AG04450 (cell line): ENCODE measurements around the gene DTX4. TPM values are rescaled to one million over a fixed set of nuclear protein-coding genes. Genes with fewer than 3 reads are reported as not detected.
A peak's percentile ranks its signal among the peaks of the same experiment; 100 is the strongest.

Experiments used
- CTCF ChIA-PET: fragments of 300-600, 350-600 bp; formaldehyde crosslinking; extraction: SDS; loops from one replicate; lab custom pipeline; 2022; ENCODE audit warnings: antibody characterized with exemption, inconsistent platforms; lab: Charles Lee
- POLR2A ChIA-PET: fragments of 350-600 bp; formaldehyde crosslinking; extraction: SDS; loops from one replicate; lab custom pipeline; 2021; ENCODE audit warnings: antibody characterized with exemption, inconsistent platforms; lab: Yijun Ruan, JAX
- DNase-seq: peaks from one replicate; pipeline ENCODE4 v3.0.0-alpha.2; 2011; ENCODE audit warnings: low read depth, low spot score
- H3K27ac ChIP-seq: one replicate; pipeline ENCODE4 v1.5.1; 2012; ENCODE audit warnings: low read depth, low read length, control low read depth
- H3K27me3 ChIP-seq: one replicate; pipeline ENCODE4 v1.6.0; 2012; ENCODE audit warnings: low read length; ENCODE audit not compliant: control insufficient read depth, insufficient read depth
- H3K4me3 ChIP-seq: 2 replicates; pipeline ENCODE4 v1.5.1; 2011; ENCODE audit warnings: mild to moderate bottlenecking, low read depth, low read length, control low read depth
- H3K9me3 ChIP-seq: 2 replicates; pipeline ENCODE4 v1.5.1; 2012; ENCODE audit warnings: low read length; ENCODE audit not compliant: control insufficient read depth, insufficient read depth
- polyA plus RNA-seq: library from polyadenylated mRNA; depleted of rRNA; stranded (reverse); fragments of >200 nt; gene quantifications from 2 replicates; pipeline ENCODE4 v1.2.3, GENCODE V29; 2011
- TF ChIP-seq, protein P1 (sequence below): IDR thresholded peaks from 2 replicates; pipeline ENCODE4 v1.5.1; 2011; ENCODE audit warnings: low read depth, low read length, control low read depth, inconsistent platforms

The DTX4 gene
- polyA plus RNA-seq, 1 experiment: 1.4 TPM

DNA sequence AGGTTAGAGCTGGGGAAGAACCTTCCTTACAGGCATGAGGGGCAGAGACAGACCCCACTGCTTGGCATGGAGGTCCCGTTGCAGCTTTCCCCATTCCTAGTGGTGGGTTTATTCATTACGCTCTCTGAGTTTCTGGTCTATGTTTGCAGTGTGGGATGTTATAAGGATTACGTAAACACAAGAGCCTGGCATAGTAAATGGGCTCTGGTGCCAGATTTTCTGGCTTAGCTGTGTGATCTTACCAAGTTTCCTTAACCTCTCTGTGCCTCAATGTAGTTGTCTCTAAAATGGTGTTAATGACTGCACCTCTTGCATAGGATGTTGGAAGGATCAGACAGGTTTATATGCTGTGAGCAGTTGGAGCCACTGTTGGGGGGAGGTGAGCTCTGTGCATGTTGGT lies 15.1 kb downstream of the DTX4 start:
- ChIA-PET POLR2A (interaction anchor here (1.2 to 1.4 kb wide), 2 partner anchors 11 to 15 kb away, joined by 5 to 8 read pairs; partner anchors contain the start of gene DTX4), CTCF (interaction anchor here (1.0 to 9.9 kb wide), 10 partner anchors 9 to 384 kb away, joined by 3 to 151 read pairs (median 14); partner anchors contain the start of gene DTX4)
- Histone ChIP-seq H3K4me3 (no peak overlapping the region), H3K9me3 (no peaks in the 10 kb centered on the region), H3K27me3 (no peaks in the 10 kb centered on the region), H3K27ac (no peak overlapping the region)
- DNase-seq: no peak
- TF ChIP-seq, protein P1, sequence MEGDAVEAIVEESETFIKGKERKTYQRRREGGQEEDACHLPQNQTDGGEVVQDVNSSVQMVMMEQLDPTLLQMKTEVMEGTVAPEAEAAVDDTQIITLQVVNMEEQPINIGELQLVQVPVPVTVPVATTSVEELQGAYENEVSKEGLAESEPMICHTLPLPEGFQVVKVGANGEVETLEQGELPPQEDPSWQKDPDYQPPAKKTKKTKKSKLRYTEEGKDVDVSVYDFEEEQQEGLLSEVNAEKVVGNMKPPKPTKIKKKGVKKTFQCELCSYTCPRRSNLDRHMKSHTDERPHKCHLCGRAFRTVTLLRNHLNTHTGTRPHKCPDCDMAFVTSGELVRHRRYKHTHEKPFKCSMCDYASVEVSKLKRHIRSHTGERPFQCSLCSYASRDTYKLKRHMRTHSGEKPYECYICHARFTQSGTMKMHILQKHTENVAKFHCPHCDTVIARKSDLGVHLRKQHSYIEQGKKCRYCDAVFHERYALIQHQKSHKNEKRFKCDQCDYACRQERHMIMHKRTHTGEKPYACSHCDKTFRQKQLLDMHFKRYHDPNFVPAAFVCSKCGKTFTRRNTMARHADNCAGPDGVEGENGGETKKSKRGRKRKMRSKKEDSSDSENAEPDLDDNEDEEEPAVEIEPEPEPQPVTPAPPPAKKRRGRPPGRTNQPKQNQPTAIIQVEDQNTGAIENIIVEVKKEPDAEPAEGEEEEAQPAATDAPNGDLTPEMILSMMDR: no peak

DNA sequence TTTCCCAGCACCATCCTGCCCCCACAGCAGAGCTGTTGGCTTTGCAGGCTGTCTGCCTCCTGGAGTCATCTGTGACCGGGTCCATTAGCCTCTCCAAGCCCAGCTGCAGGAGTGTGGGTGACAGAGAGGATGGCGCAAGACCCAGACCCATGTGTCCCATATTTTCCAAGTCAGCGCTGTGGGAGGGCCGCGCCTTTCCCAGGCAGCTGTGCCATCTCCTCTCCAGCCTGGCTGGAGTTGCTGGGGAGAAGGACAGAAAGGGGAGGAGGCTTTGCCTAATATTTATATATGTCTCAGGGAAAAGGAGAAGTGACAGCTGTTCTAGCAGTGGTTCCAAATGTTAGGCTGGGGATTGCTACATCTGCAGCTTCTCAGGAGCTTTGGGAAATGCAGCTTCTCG lies 15.7 kb downstream of the DTX4 start:
- peak; percentile 16 for DNase-seq
- TF ChIP-seq, protein P1: no peak
- H3K27me3 ChIP-seq: no peaks in the 10 kb centered on the region
- POLR2A ChIA-PET: interaction anchor here (0.8 to 1.4 kb wide), 3 partner anchors 11 to 429 kb away, joined by 3 to 8 read pairs (median 5); partner anchors contain the start of gene DTX4
- no peaks in the 10 kb centered on the region for H3K9me3 ChIP-seq
- H3K4me3 ChIP-seq: no peak overlapping the region
- H3K27ac ChIP-seq: no peak overlapping the region
- CTCF ChIA-PET: interaction anchor here (1.2 to 9.9 kb wide), 6 partner anchors 11 to 52 kb away, joined by 4 to 151 read pairs (median 26); partner anchors contain the start of gene DTX4

DNA sequence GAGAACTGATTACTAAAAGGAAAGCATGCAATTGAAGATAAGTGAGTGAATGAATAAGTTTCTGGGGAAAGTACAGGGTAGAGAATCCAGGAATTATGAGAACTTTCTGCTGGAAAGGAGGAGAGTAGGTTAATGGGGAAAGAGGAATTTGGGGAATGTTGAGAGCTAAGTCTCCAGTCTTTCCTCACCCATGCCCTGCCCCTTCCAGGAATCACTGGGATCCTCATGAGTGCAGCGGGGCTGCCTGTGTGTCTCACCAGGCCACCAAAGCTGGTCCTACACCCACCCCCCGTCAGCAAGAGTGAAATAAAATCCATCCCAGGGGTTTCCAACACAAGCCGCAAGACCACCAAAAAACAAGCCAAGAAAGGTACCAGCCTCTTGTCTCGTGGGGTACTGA lies 17.0 kb downstream of the DTX4 start:
- DNase-seq: no peak
- no peaks in the 10 kb centered on the region for H3K9me3 ChIP-seq
- H3K27ac ChIP-seq: peak overlapping the region; percentile 13
- ChIA-PET POLR2A (no interaction called here), CTCF (interaction anchor here (4.7 to 9.9 kb wide), 2 partner anchors 16 to 31 kb away, joined by 17 to 151 read pairs; partner anchors contain the start of gene DTX4)
- no peaks in the 10 kb centered on the region for H3K27me3 ChIP-seq
- TF ChIP-seq, protein P1: no peak
- H3K4me3 ChIP-seq: no peak overlapping the region

DNA sequence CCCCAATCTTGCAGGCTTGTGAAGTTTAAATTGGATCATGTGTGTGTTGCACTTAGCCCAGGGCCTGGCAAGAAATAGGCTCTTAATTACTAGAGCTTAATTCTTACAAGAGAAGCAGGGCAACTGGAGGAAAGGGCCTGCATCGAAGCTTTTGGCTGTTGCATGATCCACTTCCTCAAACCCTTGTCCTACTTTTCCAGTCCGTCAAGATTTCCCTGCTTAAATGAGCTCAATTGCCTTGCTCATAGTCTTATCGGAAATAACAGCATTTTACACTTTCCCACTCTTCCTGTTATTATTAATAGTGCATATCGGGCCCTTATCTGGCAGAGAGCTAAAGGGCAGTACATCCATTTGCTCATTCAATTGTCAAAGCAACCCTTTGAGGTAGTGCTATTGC lies 18.1 kb downstream of the DTX4 start:
- H3K9me3 ChIP-seq: no peaks in the 10 kb centered on the region
- ChIA-PET POLR2A (no interaction called here), CTCF (interaction anchor here (0.8 to 9.9 kb wide), 5 partner anchors 8 to 31 kb away, joined by 3 to 151 read pairs (median 5); partner anchors contain the start of gene DTX4)
- H3K27ac ChIP-seq: no peak overlapping the region
- DNase-seq: no peak
- TF ChIP-seq, protein P1: no peak
- no peak overlapping the region for H3K4me3 ChIP-seq
- H3K27me3 ChIP-seq: no peaks in the 10 kb centered on the region

DNA sequence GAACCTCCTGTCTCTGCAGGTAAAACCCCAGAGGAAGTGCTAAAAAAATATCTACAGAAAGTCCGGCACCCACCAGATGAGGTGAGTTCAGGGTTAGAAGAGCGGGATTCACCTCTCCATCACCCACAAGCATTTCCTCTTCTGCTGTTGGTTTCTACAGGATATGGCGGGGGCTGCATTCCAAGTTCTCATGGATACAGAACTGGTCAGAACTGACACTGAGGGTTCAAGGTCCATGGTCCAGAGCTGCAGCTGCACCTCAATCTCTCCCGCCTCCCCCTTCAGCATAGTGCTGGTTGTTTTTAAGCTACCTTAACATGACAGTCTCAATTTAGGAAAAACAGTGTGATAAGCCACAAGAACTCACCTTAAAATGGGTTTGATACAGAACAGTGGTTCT lies 19.2 kb downstream of the DTX4 start:
- Histone ChIP-seq H3K9me3 (no peaks in the 10 kb centered on the region), H3K27ac (no peak overlapping the region), H3K27me3 (no peaks in the 10 kb centered on the region), H3K4me3 (no peak overlapping the region)
- DNase-seq: no peak
- CTCF ChIA-PET: interaction anchor here (1.1 to 9.9 kb wide), 3 partner anchors 15 to 30 kb away, joined by 3 to 151 read pairs (median 15); partner anchors contain the start of gene DTX4
- TF ChIP-seq, protein P1: no peak
- POLR2A ChIA-PET: no interaction called here
